GM13976 (cell line): ENCODE data around the gene LEAP2.

Experiments used
- DNase-seq: peaks from one replicate; pipeline ENCODE4 v3.0.0; 2012; ENCODE audit warnings: low spot score
- CTCF ChIP-seq: IDR thresholded peaks from 2 replicates; pipeline ENCODE4 v1.5.1; 2012; ENCODE audit warnings: borderline replicate concordance, mild to moderate bottlenecking; ENCODE audit not compliant: insufficient read depth; ENCODE audit errors: extremely low read depth, missing control alignments, control extremely low read depth
- in situ Hi-C: fragments of 300-500 bp; cut with MboI; formaldehyde crosslinking; loops from one replicate; pipeline ENCODE4 v1.12.0; 2022; ENCODE audit warnings: low sequenced_read_pairs, mixed read lengths, inconsistent platforms; ENCODE audit not compliant: unreplicated experiment

LEAP2 gene

GRCh38 chr5:132901036-132901435 lies 27.6 kb downstream of the LEAP2 start:
- in situ Hi-C loops = no loop called here
- no peak for DNase-seq
- TF ChIP-seq CTCF = no peak

DNA sequence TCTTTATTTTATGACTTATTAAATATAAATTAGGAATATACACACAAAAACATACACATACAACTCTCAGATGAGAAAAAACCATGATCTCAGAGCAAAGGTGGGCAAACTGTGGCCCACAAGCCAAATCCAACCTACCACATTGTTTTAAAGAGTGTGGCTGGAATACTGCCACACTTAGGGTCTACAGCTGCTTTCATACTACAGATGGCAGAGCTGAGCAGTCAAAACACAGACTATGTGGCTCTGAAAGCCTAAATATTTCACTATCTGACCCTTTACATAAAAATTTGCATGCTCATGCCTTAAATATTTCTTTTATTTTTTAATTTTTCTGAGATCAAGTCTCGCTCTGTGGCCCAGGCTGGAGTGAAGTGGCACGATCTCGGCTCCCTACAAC lies 28.3 kb downstream of the LEAP2 start:
- no peak for TF ChIP-seq CTCF
- in situ Hi-C loops = no loop called here
- DNase-seq = no peak

- DNase-seq = no peak
Observed at GRCh38 chr5:132905938-132906337, 32.5 kb downstream of the LEAP2 start.

DNA sequence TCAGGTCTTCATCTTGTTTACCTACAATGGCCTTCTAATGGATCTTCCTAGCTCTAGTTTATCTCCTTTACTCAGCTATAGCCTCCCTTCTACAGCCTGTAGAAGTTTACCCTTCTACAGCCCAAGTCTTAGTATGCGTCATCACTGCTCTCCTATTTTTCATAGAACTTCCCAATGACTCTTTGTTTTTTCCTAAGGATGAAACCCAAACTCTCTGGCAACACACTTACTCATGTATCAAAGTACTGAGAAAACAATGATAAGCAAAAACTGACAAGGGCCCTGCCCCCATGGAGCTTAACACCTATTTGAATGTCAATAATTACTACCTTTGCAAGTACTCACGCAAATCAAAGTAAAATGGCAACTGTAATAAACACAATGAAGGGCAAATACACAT lies 33.7 kb downstream of the LEAP2 start:
- TF ChIP-seq CTCF = no peak
- in situ Hi-C loops = no loop called here
- no peak for DNase-seq

More at GRCh38 chr5:132905938-132906337, 32.5 kb downstream of the LEAP2 start:
- no peak for TF ChIP-seq CTCF
- in situ Hi-C loops = no loop called here

DNA sequence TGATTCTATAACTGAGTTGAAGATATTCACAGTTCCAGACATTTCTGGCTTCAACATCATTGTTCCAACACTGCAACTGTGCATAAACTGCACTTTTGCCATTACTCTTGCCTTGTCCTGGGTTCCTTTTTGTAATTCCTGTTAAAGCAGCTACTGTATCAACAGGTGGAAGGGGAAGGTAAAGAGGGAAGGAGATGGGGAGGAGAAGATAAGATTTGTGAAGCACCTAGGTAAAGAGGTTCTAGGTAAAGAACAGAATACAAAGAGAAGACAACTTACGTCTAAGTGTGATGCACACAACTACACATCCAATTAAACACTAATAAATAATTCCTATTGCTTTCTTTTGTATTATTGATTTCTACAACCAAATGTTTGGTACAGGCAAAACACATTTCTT lies 36.2 kb downstream of the LEAP2 start:
- no peak for TF ChIP-seq CTCF
- in situ Hi-C loops = no loop called here
- no peak for DNase-seq

DNA sequence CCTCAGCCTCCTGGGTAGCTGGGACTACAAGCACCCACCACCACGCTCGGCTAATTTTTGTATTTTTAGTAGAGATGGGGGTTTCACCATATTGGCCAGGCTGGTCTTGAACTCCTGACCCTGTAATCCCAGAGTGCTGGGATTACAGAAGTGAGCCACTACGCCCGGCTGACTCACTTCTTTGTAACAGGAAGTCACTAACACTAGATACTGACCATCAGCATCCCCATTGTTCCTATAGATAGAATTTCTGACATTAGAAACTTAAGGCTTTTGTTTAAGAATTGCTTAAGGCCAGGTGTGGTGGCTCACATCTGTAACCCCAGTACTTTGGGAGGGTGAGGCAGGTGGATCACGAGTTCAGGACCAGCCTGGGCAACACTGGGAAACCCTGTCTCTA lies 42.2 kb downstream of the LEAP2 start:
- in situ Hi-C loops = no loop called here
- TF ChIP-seq CTCF = no peak
- DNase-seq = no peak

GRCh38 chr5:132916086-132916485 lies 42.6 kb downstream of the LEAP2 start:
- DNase-seq = no peak
- no peak for TF ChIP-seq CTCF
- in situ Hi-C loops = no loop called here
